GM21360 (cell line): ENCODE results near the gene UBAC1.
"Not testable (repeated sequence)": the region's sequence is repeated elsewhere in the genome, so short reads cannot be mapped to it uniquely, and the experiment has no call there.

Source experiments
- ATAC-seq: cut with Tn5 transposase; IDR thresholded peaks from one replicate; pipeline ENCODE4 v1.9.1; 2021; ENCODE audit warnings: mild to moderate bottlenecking, moderate library complexity; ENCODE audit not compliant: unreplicated experiment

Gene UBAC1

DNA sequence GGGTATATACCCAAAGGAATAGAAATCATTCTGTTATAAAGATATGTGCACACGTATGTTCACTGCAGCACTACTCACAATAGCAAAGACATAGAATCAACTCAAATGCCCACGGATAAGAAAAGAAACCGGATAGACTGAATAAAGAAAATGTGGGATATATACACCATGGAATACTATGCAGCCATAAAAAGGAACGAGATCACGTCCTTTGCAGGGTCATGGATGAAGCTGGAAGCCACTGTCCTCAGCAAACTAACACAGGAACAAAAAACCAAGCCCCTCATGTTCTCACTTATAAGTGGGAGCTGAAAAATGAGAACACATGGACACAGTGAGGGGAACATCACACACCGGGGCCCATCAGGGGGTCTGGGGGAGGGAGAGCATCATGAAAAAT lies 17.6 kb downstream of the UBAC1 start:
- not testable (repeated sequence) for ATAC-seq

DNA sequence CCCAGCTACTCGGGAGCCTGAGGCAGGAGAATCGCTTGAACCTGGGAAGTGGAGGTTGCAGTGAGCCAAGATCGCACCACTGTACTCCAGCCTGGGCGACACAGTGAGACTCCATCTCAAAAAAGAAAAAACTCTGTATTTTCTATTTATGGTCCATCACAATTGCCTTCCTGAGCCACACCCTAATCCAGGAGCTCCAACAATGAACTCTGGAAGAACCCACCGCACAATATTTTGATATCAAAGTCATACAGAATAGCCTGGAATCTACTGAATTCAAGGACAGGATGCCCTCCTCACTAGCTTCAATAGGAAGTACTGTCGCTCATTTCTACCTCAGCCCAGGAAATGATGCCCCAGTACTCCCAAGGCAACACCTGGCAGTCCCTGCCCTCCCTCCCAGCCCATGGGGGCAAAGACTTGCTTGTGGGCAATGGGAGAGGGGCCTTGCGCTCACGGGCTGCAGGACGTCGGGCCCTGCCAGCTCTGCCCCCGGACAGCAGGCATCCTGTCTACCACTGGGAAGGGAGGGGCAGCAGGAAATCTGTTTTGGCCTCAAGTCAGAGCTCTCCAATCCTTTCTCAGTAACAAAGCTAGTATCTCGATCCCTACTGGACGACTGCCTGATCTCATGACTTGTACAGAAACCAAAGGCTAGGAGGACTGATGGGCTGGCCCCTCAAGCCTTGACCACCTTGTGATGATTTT lies 19.7 kb downstream of the UBAC1 start:
- no peak for ATAC-seq

DNA sequence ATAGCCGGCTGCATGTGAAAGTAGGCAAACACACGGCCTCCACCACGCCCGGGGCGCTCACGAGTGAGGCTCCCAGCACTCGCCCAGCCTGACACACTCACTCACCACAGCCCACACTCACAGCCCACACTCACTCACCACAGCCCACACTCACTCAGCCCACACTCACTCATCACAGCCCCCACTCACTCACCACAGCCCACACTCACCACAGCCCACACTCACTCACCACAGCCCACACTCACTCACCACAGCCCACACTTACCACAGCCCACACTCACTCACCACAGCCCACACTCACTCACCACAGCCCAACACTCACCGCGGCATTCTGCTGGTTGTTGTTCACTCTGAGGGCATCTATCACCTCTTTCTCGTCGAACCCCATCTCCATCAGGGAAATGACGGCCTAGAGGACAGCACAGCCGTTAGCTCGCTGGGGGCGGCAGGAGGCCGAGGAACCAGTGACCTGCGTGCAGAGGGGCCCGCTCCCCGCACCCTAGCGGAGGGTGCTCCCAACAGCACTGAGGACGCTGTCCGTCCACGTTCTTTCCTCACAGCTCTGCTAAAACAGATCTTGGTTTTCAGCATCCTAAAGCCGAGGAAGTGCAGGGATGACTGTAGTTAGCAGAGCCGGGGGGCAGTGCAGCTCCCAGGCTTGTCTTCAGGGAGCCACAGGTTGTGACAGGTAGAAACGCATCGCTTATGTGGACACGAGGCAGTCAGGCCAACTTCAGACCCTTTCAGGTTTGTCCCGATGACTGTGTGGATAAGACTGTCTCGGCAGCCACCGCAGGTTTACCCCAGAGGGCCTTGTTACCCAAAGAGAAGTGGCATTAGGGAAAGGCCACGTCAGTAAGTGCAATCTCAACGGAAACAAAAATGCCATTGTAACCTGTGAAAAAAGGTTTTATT lies 21.6 kb downstream of the UBAC1 start:
- ATAC-seq = no peak

DNA sequence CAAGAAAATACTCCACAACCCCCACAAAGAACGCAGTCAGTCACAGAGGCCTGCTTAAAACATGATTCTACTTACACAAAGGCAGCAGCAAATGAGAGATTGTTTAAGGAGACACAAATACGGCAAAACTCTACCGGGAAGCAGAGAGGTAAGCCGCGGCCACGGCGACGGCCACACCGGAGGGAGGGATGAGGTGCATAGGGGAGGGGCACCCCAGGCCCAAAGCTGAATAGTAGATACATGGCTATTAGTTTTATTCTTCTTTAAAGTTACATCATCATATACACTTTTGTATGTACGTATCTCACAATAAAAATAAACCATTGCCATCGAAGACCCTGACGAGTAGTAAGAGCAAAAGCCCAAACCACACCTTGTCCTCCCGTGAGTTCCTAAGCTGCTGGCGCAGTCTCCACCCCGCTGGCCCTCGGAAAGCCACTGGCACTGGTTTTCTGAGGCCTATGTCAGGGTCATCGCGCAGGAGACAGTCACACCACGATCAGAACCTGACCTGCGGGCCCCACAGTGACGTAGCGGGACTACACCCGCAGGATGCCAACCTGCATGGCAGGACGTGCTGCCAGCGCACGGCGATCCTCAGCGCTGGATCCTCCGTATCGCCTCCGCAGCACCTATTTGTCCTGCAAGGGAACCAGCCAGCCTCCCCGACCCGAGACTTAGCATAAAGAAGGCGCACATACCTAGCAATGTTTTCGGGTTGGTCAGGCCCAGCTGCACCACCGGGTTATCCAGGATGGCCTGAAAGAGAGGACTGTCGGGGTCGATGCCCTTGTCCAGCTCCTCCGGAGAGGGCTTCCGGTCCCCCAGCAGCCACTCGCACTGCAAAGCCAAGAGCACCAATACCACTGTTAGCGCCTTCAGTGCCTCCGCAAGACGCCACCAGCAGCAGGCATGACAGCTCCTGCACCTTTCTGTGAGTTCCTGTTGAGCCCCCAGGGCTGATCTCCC lies 23.4 kb downstream of the UBAC1 start:
- no peak for ATAC-seq

DNA sequence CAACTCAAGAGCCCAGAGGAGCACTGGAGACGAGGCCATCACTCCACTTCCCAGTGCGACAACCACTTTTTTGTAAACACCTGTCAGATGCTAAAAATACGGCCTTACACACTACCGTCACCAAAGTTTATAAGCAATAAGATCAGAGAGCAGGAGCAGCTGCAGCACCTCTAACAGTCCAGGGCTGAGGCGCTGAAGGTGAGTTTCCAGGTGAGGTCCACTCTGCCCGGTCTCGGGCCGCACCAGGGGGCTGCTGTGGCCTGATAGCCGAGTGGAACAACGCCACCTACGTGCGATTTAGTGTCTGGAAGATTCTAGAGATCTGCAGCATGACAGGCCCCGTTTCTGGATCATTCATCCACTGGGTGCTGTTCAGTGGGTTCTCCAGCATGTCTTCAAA lies 28.1 kb downstream of the UBAC1 start:
- ATAC-seq = no peak

DNA sequence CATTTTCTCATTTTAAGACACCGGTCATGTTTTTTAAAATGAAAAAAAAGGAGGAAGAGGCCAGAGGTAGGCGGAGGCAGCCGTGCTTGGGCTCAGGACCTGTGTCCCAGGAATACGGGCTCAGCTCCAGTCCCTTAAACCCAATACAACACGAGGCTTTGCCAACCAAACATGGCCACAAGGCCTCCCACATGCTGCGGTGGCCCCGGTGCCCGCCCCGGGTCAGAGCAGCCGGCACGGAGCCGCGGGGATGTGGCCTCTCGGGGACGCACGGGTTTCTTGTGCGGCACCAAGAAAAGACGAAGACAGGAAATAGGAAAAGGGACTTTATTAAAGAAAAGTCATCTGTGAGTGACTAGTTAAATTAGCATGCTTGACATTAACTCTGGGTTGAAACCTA lies 28.5 kb downstream of the UBAC1 start:
- no peak for ATAC-seq

GRCh38 chr9:135931349-135931820 lies 29.8 kb downstream of the UBAC1 start:
- ATAC-seq = no peak

DNA sequence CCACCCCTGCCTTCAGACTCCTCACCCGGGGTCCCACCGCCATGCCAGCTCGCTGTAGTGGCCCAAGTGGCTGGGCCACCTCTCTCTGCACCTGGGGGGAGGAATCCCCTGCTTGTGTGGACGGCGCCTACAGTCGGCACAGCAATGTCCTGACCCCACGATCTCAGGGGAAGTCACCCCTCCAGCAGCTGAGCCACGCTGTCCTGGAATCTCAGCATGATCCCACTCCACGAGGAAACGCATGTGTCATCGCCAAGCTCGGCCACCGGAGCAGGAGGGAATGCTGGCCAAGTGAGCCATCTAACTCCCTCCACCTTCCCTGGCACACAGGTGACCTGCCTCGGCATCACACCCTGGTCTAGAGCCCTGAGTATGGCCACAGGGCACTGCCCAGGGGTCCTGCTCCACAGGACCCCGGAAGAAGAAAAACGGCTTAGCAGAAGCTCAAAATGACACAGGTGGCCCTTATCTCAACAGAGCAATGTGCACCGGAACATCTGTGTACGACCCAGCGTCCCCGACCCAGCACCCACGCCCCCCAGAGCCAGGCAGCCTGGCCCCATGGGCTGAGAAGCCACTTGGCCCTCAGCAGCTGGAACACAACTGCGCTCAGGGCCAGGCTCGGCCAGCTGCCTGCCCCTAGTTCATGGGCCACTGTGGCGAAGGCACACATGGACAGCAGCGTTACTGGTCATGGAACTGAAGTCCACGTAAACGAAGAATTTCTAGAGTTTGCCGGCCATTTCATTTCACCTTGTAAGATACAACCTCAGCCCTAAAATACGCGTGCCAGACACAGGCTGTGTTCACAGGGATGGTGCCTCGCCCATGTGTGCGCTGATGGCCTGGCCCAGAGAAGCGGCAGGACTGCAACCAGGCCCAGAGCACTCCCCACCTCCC lies 30.5 kb downstream of the UBAC1 start:
- no peak for ATAC-seq

DNA sequence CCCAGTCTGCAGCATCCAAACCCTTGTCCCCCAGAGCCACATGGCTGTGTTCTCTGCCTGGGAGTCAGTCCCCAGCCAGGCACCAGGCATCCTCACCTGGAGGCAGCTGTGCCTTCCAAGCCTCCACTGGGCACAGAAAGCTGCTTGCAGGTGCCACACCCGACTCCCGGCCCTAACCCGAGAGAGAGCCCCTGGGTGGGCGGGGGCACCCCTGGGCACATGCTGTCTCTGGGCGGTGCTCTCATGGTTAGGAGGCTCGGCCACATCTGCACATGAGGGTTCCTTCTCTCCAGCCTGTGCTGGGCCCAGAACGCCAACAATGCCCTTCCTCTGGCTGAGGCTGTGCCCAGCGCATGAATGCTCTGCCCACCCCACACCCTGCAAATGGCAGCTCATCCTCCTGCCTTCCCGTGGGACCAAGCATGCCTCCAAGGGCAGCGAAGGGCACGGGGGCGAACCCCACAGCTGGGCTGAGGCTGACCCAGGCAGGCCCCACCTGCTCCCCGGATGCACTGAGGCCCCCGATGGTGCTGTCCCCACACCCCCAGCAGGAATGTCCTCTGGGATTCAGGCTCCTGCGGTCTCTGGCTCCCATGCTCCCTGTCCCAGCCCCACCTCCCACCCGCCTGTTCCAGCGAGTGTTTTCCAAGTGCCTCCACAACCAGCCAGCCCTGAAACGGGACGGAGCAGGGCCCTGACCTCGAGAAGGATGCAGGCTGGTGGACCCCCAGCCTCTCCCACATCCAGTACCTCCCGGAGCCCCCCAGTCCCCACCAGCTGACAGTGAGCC lies 31.3 kb downstream of the UBAC1 start:
- ATAC-seq = no peak

GRCh38 chr9:135928731-135929655 lies 32.2 kb downstream of the UBAC1 start:
- no peak for ATAC-seq

DNA sequence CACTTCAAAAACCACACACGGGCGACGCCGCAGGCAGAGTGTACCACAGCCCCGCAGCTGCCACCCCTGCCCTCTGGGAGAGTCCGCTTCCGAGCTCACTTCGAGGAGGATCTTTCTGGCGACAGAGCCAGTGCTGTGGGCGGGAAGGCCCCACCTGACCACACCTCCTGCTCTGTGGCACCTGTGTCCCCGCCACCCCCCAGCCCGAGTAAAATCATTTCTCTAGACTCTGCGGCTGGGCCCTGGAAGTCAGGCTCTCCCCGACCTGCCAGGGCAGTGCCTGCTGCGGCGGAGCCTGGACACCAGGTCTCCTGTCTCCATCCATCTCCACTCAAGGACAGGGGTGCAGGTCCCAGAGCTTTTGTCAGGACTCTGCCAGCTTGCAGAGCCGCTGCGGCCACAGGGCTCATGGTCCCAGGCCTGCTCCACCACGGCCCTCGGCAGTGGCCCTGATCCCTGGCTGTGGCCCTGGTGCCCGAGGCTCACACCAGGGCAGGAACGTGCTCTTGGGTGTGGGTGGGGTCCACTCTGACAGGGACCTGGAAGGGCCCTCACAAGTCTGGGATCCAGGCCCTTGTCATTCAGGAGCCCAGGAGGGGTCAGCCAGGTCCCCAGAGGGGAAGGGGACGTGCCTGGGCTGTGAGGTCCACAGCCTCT lies 33.0 kb downstream of the UBAC1 start:
- no peak for ATAC-seq

GRCh38 chr9:135927195-135928013 lies 33.8 kb downstream of the UBAC1 start:
- no peak for ATAC-seq

DNA sequence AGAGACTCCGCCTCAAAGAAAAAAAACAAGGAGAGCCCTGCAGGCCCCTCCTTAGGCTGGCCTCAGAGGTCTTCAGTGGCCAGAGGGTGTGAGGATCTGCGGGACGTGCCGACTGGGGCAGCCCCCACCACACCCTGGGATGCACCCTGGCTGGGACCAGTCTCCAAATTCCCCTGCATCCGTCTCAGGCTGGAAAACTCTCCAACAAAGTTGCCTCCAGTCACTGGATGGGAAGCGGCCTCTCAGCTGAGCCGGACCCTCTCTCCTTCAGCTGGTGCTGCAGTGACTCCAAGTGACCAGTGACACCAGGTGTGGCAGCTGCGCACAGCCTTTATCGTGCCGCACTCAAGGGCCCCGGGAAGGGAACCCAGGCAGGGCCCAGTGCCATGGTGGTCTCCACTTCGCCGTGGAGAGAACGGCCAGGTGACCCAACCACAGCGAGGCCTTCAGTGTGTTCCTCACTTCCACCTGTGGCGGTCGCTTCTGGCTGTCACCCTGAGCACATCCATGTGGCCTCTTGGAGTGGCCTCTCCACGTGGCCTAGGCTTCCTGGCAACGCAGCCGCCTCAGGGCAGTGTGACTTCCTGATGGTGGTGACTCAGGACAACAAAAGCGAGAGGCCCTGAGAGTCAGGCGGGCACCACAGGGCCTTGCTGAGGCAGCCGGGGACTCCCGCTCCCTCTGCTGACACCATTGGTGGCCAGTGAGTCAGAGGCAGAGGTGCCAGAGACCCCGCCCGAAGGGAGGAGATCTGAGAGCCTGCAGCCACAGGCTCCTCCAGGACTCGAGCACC lies 34.6 kb downstream of the UBAC1 start:
- ATAC-seq = no peak

GRCh38 chr9:135925496-135926133 lies 35.6 kb downstream of the UBAC1 start:
- no peak for ATAC-seq

GRCh38 chr9:135924628-135925338 lies 36.4 kb downstream of the UBAC1 start:
- ATAC-seq = no peak
